Measurements from ENCODE around the gene TBC1D17.

DNA sequence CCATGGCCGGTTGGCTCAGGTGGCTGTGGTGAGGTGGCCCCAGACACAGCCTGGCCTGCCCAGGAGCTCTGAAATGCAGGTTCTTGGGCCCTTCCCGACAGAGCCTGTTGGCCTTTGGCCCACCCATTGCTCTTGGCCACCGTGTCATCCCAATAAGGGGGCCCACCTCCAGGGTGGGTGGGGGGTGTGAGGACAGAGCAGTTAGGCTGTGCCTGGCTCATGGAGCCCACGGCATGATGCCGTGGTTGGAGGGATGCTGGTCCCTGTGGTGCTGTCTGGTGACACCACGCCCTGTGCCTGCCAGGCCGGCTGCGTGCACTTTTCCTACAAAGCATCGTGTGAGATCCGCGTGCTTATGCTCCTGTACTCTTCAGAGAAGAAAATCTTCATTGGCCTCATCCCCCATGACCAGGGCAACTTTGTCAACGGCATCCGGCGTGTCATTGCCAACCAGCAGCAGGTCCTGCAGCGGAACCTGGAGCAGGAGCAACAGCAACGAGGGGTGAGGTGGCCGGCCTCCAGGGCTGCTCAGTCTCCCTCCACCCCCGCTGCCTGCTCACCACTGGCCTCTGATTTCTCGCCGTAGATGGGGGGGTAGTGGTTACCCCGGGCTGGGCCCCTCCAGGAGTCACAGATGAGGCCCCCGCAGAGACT lies 17.7 kb upstream of the TBC1D17 start:
- no peak for TF ChIP-seq CTCF (IDR thresholded peaks at IDR 0.05)
- TF ChIP-seq POLR2A (IDR thresholded peaks at IDR 0.05) = no peak
- no peak for TF ChIP-seq POLR2AphosphoS5 (IDR thresholded peaks at IDR 0.05)
